ENCODE results near the gene MMP13.
"Not testable (repeated sequence)": the region's sequence is repeated elsewhere in the genome, so short reads cannot be mapped to it uniquely, and the experiment has no call there.

The MMP13 gene

GRCh38 chr11:102935514-102935913, 20.0 kb downstream of the MMP13 start:
- no peak for DNase-seq

DNA sequence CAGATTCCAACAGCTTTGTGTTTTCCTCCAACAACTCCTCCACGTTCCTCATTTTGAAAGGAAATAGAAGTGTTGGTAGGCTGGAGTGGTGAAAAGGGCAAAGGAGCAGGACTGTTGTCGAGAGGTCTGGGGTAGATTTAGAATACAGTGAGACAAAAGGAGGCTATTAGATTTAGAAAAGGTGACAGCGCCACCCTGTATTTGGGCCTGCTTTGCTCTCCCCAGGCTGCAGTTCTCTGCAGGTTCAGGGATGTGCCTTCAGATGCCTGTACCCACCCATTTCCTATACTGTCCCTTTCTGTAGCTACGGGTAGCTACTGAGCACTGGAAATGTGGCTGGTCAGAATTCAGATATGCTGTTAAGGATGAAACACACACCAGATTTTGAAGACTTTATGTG, 20.8 kb downstream of the MMP13 start:
- DNase-seq = no peak

DNA sequence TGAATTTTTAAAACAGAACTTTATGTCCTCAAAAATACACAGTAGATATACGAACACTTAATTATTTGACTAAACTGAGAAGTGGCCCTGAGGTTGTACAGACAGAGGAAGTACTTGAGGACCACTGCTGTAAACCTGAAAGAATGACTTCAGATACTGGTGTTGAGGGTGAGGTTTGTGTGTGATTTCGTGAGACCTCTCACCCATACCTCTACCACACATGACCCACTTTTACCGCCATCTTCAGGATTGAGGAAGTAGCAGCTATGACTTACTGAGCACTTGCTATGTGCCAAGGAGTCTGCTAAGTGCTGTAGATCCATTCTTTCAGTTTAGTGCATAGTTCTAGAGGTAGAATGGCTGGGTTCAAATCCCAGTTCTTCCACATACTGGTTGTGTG, 21.9 kb downstream of the MMP13 start:
- no peak for DNase-seq

DNA sequence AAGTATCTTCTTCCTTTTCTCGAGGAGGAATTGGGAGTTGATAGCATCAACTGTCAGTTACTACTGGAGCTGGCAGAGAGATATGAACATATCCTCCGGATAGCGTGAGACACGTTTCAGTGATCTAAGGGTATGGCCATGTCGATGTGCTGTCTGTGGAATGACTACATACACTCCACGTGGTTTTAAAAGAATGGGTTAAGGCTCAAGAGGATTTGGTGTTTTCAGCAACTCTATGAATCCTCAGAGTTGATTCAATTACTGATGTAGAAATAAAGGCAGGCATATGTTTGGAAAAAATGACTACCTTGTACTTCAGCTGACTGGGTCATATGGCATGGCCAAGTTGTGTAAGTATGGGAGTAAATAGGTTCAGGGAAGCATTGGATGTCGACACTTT, 22.9 kb downstream of the MMP13 start:
- DNase-seq = no peak

GRCh38 chr11:102930451-102930850, 25.1 kb downstream of the MMP13 start:
- DNase-seq = no peak

GRCh38 chr11:102929972-102930371, 25.6 kb downstream of the MMP13 start:
- no peak for DNase-seq

DNA sequence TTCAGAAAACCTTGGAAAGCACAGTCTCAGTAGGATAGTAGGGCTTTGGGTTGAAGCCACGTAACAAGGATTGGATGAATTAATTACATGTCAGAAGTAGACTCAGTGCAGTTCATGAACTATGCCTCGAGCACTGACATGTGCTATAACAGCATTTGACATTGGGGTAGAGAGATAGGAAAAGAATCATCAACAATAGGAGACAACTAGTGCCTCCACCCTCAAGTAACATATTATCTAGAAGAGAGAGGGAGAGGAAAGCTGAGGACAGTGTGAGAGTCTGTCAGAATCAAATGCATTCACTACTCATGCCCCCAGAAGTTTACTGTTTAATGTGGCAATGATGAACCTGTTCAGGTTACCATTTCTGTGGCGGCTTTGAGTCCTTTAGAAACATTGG, 26.4 kb downstream of the MMP13 start:
- no peak for DNase-seq

GRCh38 chr11:102928247-102928646, 27.3 kb downstream of the MMP13 start:
- no peak for DNase-seq

- DNase-seq = no peak
Observed at GRCh38 chr11:102927624-102927990, 27.9 kb downstream of the MMP13 start.

DNA sequence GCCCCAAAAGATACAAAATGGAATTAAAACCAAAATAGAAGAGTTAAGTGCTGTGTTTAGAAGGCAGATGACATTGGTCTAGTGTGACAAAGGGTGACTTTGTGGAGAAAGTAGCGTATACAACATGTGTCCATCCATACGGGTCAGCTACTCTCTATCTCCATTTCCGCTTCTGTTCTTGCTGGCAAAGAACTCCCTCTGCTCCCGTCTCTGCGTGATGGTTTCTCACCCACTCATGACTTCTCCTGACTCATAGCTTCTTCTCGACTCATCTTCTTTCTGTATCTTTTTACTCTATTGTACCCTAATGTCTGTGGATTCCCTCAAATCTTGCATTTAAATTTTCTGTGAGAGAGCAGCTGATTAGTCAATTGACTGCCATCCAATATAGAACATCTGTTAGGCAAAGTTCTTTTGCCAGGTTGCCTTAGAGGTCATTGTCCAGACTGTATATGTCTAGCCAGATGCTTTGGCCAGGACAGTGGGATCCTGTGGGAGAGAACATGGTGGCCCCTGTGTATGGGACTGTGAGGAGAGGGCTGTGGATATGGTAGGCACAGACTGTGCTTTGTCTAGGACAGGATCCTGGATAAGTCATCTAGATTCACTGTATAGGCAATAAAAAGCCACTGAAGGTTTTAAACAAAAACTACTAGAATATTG, 28.4 kb downstream of the MMP13 start:
- no peak for DNase-seq

DNA sequence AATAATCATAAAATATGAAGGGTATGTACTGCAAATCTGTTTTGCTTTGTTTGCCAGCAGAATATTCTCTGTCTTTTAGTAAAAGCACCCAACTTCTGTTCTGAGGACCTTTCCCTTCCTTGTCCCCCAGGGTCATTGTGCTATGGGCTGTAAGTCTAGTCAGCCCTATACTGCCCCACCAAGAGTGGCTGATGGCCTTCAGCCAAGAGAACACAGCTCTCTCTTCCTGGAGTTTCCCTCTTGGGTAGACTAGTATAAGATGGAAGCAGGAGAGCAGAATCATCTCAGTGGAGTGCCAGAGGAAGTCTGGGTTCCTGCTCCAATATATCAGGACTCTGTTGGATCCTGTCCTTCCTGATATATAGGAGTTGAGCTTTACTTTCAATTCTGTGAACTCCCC, 29.0 kb downstream of the MMP13 start:
- no peak for DNase-seq

GRCh38 chr11:102925988-102926387, 29.5 kb downstream of the MMP13 start:
- no peak for DNase-seq

GRCh38 chr11:102924851-102925380, 30.6 kb downstream of the MMP13 start:
- DNase-seq = no peak

DNA sequence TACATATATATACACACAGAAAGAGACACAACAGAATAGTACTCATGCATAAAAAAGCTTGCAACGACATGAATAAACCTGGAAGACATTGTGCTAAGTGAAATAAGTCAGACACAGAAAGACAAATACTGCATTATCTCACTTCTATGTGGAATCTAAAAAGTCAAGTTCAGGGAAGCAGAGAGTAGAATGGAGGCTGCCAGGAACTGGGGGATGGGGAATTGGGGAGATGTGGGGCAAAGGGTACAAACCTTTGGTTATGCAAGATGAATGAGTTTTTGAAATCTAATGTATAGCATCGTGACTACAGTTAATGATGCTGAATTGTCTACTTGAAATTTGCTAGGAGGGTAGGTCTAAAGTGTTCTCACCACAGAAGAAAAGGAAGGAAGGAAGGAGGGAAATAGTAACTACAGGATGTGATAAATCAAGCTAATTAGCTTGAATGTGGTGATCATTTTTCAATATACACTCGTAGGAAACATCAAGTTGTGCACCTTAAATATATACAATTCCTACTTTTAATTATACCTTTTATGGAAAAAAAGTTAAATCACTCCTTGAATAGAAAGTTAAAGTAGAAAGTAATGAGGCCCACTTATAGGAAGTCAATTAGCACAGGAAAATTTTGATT, 33.8 kb downstream of the MMP13 start:
- DNase-seq = no peak

DNA sequence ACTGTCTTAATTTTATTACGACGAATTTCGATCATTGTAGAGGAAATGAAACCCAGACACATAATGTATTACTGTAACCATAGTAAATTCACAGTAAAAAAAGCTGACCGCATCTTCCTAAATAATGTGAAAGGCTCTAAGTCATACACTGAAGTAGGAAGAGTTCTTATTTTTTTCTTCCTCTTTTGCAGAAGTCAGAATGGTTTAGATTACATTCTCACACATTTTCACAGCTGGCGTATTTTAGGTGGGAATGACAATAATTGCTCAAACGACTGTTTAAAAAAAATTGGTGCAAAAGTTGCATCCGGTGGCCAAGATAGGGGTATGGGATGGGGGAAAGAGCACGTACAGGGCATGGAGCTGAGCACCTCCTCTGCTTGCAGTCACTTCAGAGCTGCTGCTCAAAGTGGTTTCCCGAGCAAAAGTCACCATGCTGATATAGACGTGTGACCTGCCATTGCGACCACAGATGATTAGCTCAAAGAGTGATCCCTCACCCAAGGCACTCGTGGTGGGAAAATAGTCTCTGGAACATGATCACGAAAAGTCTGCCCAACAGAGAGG, 35.3 kb downstream of the MMP13 start:
- no peak for DNase-seq

- DNase-seq = no peak
Observed at GRCh38 chr11:102915044-102915375, 40.5 kb downstream of the MMP13 start.

DNA sequence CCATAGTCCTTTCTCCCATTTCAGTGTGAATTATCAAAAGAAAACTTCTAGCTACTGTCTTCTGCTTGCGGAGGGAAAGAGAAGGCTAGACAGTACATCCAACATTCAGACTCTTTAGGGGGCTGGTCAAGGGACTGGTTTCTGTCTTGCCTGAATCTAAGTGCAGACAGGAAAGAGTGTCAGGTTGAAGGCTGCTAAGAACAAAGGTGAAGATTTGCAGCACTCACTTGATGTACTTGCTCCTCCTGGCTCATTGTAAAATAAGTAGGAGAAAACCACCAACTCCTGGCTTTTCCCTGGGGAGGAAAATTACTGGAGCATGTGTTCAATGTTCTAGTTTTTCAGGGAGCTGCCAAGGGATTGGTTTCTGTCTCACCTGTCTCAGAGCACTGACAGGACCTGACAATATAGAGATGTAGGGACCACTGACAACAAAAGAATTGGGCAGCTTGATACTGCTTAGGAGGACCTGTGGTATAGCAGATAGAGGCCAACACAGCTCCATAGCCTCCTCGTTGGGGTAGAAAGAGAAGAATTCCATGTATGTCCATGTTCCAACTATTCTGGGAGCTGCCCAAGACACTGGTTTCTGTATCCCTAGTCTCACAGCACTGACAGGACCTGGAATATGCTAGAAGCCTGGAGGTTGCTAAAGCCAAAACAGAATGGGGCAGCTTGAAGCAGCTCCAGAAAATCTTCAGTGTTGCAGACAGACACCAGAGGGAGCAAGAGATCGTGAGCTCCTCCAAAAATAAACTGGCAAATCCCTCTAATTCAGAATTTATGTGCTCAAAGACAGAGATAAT, 41.1 kb downstream of the MMP13 start:
- no peak for DNase-seq

- no peak for DNase-seq
Observed at GRCh38 chr11:102912482-102912830, 43.1 kb downstream of the MMP13 start.

- DNase-seq = no peak
Observed at GRCh38 chr11:102911758-102912481, 43.6 kb downstream of the MMP13 start.

DNA sequence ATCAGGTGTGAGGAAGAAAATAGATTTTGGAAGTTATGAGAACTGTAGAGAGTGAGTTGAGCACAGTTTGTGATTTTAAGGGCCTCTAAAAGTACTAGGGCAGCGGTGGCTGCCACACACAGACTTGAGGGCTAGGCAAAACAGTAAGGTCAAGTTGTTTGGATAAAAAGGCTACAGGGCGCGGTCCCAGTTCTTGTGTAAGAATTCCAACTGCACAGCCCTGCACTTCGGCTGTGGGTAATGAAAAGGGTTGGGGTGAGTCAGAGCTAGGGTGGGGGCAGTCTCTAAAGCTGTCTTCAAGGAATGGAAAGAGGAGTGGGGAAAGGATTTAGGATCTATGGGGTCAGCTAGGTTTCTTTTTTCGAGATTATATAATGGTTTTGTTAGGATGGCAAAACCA, 49.7 kb downstream of the MMP13 start:
- not testable (repeated sequence) for DNase-seq

- not testable (repeated sequence) for DNase-seq
Observed at GRCh38 chr11:102903895-102904294, 51.6 kb downstream of the MMP13 start.

- DNase-seq = no peak
Observed at GRCh38 chr11:102900346-102900745, 55.2 kb downstream of the MMP13 start.

Measured in activated CD8-positive, alpha-beta memory T cell treated with anti-CD3 and anti-CD28 coated beads, Interleukin-2, amount 50 U/mL, for 48 hours (primary cell).